Activated CD8-positive, alpha-beta T cell treated with anti-CD3 and anti-CD28 coated beads, Interleukin-2, amount 10 ng/mL, durations not matched to agents 7 days and 5 days (primary cell): ENCODE data around the gene GARNL3. TPM values are rescaled to one million over a fixed set of nuclear protein-coding genes. Genes with fewer than 3 reads are reported as not detected.
A peak's percentile ranks its signal among the peaks of the same experiment; 100 is the strongest.

Experiments
- ATAC-seq: fragments of 150-1000 bp; cut with Tn5 transposase; one replicate; pipeline ENCODE4 v1.10.0; 2021; ENCODE audit warnings: moderate library complexity
- CTCF ChIA-PET: fragments of 350-600 bp; sonication (Branson Sonifier 250); formaldehyde crosslinking; loops from one replicate; lab custom pipeline; 2021; ENCODE audit warnings: antibody characterized with exemption; lab: Charles Lee
- POLR2A ChIA-PET: fragments of 350-600 bp; sonication (Branson Sonifier 250); formaldehyde crosslinking; loops from one replicate; lab custom pipeline; 2021; ENCODE audit warnings: antibody characterized with exemption; lab: Charles Lee
- DNase-seq: peaks from one replicate; pipeline ENCODE4 v3.0.0-alpha.2; 2020
- H3K27ac Mint-ChIP-seq: one replicate; pipeline ENCODE4 v1.8.0; 2021; ENCODE audit warnings: mild to moderate bottlenecking, mixed read lengths
- H3K27me3 Mint-ChIP-seq: one replicate; pipeline ENCODE4 v1.8.0; 2021; ENCODE audit warnings: low read depth, mixed read lengths
- H3K36me3 Mint-ChIP-seq: one replicate; pipeline ENCODE4 v1.8.0; 2021; ENCODE audit warnings: low read depth, mixed read lengths
- H3K4me1 Mint-ChIP-seq: one replicate; pipeline ENCODE4 v1.8.0; 2021; ENCODE audit warnings: low read depth, mixed read lengths
- H3K4me3 Mint-ChIP-seq: one replicate; pipeline ENCODE4 v1.8.0; 2021; ENCODE audit warnings: mild to moderate bottlenecking, mixed read lengths
- H3K9me3 Mint-ChIP-seq: one replicate; pipeline ENCODE4 v1.8.0; 2022; ENCODE audit warnings: mixed read lengths; ENCODE audit not compliant: insufficient read depth
- total RNA-seq, 2 experiments: library from RNA; stranded (reverse); gene quantifications; one replicate each; pipeline ENCODE4 v1.2.3, GENCODE V29; 2021

The GARNL3 gene
- total RNA-seq, 2 experiments from 2014 or later, result 1.3 to 1.9 TPM

DNA sequence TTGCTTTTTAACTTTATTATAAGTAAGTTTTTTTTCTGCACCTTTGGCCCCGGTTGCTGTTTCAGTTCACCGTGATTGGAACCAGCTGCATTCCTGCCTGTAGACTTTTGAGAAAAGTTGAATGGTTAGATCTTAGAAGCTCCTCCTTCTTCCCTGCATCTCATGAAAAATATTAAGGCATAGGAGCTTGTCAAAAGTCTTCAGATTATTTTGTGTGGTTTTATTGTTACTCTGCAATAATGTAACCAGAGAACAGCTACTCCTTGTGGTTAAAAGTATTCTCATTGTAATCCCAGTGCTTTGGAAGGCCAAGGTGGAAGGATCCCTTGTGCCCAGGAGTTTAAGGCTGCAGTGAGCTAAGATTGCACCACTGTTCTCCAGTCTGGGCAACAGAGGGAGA is 129.1 kb downstream of the GARNL3 start:
- Mint-ChIP-seq H3K36me3 (no peaks in the 10 kb centered on the region), H3K4me3 (no peak overlapping the region), H3K27me3 (peaks cover 54% of the 10 kb centered on the region), H3K27ac (no peak overlapping the region), H3K4me1 (peaks cover 34% of the 10 kb centered on the region), H3K9me3 (no peaks in the 10 kb centered on the region)
- DNase-seq, result no peak
- ChIA-PET CTCF (no interaction called here), POLR2A (no interaction called here)
- no peak for ATAC-seq

DNA sequence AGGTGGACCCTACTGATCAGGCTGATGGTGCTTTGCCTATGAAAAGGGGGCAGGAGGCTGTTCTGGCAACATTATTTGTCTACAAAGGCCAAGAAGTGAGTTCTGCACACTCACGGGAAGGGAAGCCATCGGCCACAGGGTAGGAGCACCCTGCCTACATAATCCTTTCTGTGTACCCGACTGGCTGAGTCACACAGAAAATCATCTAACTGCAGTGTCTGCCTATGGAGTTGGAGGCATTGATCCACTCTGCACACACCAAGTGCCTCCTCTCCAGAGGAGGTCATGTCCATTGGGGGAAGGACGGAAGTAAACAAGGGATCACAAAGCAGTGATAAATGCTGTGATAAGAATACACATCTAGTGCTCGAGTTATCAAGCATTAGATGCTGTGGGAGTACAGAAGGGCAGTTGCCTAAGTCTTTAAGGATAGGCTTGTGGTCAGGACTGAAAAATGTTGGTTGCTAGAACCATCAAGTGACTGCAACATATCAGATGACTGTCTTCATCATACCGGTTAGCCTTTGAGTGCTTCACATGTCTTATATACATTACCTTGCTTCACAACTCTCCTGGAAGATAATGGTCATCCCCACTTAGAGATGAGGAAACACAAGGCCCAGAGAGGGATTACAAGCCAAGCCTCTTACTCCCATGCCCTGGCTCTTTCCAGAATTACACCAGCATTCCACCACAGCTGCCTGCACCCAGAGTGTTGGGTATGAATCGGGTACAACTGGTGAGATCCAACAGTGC is 131.1 kb downstream of the GARNL3 start:
- ATAC-seq, result no peak
- peaks cover 57% of the 10 kb centered on the region for H3K27me3 Mint-ChIP-seq
- no peak for DNase-seq
- ChIA-PET POLR2A (interaction anchor here (1.4 kb wide), 1 partner anchor 56 kb away, joined by 6 read pairs; the partner anchor contains the start of genes LRSAM1 and RPL12), CTCF (interaction anchor here (1.3 to 3.4 kb wide), 4 partner anchors 8 to 183 kb away, joined by 3 to 15 read pairs (median 8); no protein-coding TSS in a partner anchor)
- H3K9me3 Mint-ChIP-seq, result no peaks in the 10 kb centered on the region
- H3K36me3 Mint-ChIP-seq, result no peaks in the 10 kb centered on the region
- H3K27ac Mint-ChIP-seq, result no peak overlapping the region
- peak overlapping the region; percentile 61 for H3K4me3 Mint-ChIP-seq
- H3K4me1 Mint-ChIP-seq, result peaks cover 18% of the 10 kb centered on the region

DNA sequence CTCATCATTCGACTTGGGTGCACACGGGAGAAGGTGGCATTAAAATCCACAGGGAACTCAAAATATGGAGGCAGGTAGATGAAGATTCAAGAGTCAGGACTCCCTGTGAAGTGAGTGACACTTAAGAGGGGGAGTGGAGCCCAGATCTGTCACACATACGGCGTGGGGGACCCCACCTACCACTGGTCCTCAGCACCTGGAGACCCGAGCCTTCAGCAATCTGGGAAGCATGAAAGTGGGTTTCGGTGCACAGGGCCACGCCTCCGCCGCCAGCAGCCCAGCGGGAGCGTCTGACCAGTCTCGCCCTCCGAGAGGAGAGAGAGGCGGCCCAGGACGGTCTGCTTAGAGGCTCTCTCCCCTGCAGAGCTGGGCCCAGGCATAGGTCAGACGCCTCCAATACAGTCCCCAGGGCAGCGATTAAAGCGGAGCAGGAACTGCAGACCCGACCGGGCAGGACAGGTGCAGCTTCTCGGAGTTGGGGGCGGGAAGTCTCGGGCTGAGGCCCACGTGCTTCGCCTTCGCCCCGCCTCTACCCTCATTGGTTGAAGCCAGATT is 131.8 kb downstream of the GARNL3 start:
- Mint-ChIP-seq H3K9me3 (no peaks in the 10 kb centered on the region), H3K36me3 (no peaks in the 10 kb centered on the region), H3K27me3 (peaks cover 57% of the 10 kb centered on the region), H3K4me3 (peak overlapping the region; percentile 61), H3K4me1 (peaks cover 18% of the 10 kb centered on the region), H3K27ac (no peak overlapping the region)
- ChIA-PET POLR2A (interaction anchor here (1.2 to 1.4 kb wide), 2 partner anchors 8 to 55 kb away, joined by 5 to 6 read pairs; partner anchors contain the start of genes LRSAM1 and RPL12), CTCF (interaction anchor here (0.6 to 3.4 kb wide), 22 partner anchors 8 to 677 kb away, joined by 3 to 15 read pairs (median 4); partner anchors contain the start of gene ZNF79)
- ATAC-seq (no peak), DNase-seq (no peak)

DNA sequence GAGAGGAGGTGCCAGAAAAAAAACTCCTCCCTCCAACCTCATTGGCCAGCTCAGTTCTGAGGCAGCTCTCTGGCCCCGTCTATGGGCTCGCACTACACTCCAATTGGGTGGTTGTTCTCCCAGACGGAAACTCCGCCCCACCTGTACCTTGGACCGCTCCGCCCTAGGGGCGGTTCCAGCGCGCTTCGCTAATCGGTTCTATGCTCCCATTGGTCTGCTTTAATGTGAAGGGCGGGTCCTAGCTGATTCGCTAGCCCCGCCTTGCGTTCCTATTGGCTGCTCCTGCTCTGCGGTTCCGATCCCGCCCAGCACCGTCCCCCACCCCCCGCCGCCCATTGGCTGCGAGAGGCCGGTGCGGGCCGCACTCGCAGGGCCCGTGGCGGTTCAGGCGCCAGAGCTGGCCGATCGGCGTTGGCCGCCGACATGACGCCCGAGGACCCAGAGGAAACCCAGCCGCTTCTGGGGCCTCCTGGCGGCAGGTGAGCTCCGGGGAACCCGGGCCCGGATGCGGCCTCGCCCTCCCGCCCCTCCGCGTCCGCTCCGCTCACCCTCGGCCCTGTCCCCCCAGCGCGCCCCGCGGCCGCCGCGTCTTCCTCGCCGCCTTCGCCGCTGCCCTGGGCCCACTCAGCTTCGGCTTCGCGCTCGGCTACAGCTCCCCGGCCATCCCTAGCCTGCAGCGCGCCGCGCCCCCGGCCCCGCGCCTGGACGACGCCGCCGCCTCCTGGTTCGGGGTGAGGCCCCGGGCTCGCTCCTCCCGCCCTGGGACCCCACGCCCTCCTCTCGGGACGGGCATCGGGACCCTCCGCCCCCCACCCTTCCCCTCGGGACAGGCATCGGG is 132.5 kb downstream of the GARNL3 start, which contains the start of gene SLC2A8:
TSS of gene SLC2A8 (plus strand) at position 362 of the 838 bp plus-strand sequence. CDS start at position 424, 62 bp downstream.
- ChIA-PET CTCF (interaction anchor here (0.6 to 3.4 kb wide), 23 partner anchors 9 to 676 kb away, joined by 3 to 15 read pairs (median 4); partner anchors contain the start of gene ZNF79), POLR2A (interaction anchor here (1.2 to 1.4 kb wide), 2 partner anchors 9 to 54 kb away, joined by 5 to 6 read pairs; partner anchors contain the start of genes LRSAM1 and RPL12)
- Mint-ChIP-seq H3K4me3 (peak within 1 kb of the TSS; percentile 69), H3K9me3 (no peaks in the 10 kb centered on the region), H3K4me1 (peaks cover 18% of the 10 kb centered on the region), H3K27me3 (peaks cover 51% of the 10 kb centered on the region), H3K36me3 (no peaks in the 10 kb centered on the region), H3K27ac (peak within 1 kb of the TSS; percentile 53)
- DNase-seq (peak; percentile 98), ATAC-seq (peak; percentile 96)

DNA sequence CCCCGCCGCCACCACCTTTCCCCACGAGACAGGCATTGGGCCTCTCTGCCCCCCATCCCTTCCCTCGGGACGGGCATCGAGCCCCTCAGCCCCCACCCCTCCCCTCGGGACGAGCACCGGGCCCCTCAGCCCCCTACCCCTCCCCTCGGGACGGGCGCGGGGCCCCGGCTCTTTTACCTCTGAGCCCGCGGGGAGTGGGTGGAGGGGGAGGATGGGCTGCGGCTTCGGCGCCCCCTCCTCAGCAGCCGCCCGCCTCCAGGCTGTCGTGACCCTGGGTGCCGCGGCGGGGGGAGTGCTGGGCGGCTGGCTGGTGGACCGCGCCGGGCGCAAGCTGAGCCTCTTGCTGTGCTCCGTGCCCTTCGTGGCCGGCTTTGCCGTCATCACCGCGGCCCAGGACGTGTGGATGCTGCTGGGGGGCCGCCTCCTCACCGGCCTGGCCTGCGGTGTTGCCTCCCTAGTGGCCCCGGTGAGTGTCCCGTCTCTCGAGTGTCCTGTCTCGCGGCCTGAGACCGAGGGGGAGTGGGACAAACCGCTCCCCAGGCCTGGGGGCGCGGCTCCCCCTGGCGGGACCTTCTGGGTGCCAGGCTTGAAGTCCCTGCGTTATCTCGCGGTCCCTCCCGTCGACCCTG is 133.2 kb downstream of the GARNL3 start:
- ChIA-PET POLR2A (interaction anchor here (0.9 to 1.2 kb wide), 2 partner anchors 10 to 53 kb away, joined by 3 to 5 read pairs; partner anchors contain the start of genes LRSAM1 and RPL12), CTCF (interaction anchor here (0.8 to 3.4 kb wide), 10 partner anchors 10 to 183 kb away, joined by 3 to 15 read pairs (median 4); no protein-coding TSS in a partner anchor)
- Mint-ChIP-seq H3K27me3 (peaks cover 43% of the 10 kb centered on the region), H3K4me1 (peaks cover 18% of the 10 kb centered on the region), H3K36me3 (no peaks in the 10 kb centered on the region), H3K4me3 (peak overlapping the region; percentile 69), H3K9me3 (no peaks in the 10 kb centered on the region), H3K27ac (peak overlapping the region; percentile 53)
- no peak for ATAC-seq
- DNase-seq, result peak; percentile 46

DNA sequence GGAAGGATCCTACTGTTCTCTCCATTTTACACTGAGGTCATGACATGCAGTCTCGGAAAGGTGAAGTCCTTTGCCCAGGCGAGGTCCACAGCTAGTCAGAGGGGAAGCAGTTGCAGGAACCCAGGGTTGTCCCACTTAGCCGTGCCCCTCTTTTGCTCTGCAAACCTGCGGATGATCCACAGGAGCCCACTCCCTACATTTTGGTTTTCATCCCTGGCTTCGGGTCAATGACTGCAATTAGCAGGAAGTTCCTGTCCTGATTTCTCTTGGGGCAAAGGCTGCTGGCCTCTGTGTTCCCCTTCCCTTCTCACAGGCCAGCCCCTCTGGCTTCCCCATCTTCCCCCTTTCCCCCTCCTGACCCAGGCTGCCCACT is 133.7 kb downstream of the GARNL3 start:
- CTCF ChIA-PET, result interaction anchor here (1.0 to 3.4 kb wide), 2 partner anchors 10 to 125 kb away, joined by 3 to 15 read pairs; no protein-coding TSS in a partner anchor
- Mint-ChIP-seq H3K4me3 (peak overlapping the region; percentile 69), H3K27ac (peak overlapping the region; percentile 53), H3K4me1 (peaks cover 18% of the 10 kb centered on the region), H3K36me3 (no peaks in the 10 kb centered on the region), H3K9me3 (no peaks in the 10 kb centered on the region), H3K27me3 (peaks cover 38% of the 10 kb centered on the region)
- ATAC-seq (no peak), DNase-seq (no peak)
- POLR2A ChIA-PET, result interaction anchor here (0.9 kb wide), 1 partner anchor 53 kb away, joined by 3 read pairs; the partner anchor contains the start of genes LRSAM1 and RPL12

DNA sequence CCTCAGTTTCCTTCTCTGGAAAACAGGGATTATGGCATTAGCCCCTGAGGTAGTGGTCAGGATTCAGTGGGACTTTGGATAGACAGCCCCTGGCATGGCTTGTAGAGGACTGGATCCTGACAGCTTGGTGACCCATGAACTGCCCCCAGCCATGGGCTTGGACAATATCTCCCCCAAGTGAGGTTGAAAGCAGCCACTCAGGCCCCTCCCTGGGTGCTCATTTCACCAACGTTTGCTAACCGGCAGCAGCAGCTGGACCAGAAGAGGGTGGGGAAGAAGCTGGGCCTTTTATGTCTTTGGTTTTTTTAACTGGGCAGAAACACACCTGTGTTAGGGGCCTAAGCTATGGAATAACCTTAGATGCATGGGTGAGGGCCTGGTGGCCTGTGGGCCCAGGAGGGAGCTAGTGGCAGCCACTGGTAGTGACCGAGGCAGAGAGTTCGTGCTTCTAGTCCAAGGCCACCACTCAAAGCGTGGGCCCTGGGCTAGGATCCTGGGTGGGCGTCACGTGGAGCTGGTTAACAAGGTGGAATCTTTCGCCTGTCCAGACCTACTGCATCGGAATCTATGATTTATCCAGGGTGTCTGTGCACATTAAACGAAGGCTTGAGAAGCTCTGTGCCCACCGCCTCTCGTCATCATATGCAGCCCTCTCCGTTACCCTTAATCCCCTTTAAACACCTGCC is 134.3 kb downstream of the GARNL3 start:
- DNase-seq, result no peak
- Mint-ChIP-seq H3K9me3 (no peaks in the 10 kb centered on the region), H3K27ac (peak overlapping the region; percentile 53), H3K27me3 (peaks cover 34% of the 10 kb centered on the region), H3K4me1 (peaks cover 18% of the 10 kb centered on the region), H3K36me3 (no peaks in the 10 kb centered on the region), H3K4me3 (peak overlapping the region; percentile 69)
- POLR2A ChIA-PET, result interaction anchor here (0.6 to 0.9 kb wide), 4 partner anchors 11 to 53 kb away, joined by 3 to 4 read pairs (median 4); partner anchors contain the start of genes LRSAM1 and RPL12
- CTCF ChIA-PET, result interaction anchor here (0.8 to 3.4 kb wide), 4 partner anchors 11 to 185 kb away, joined by 3 to 15 read pairs (median 4); no protein-coding TSS in a partner anchor
- ATAC-seq, result no peak

DNA sequence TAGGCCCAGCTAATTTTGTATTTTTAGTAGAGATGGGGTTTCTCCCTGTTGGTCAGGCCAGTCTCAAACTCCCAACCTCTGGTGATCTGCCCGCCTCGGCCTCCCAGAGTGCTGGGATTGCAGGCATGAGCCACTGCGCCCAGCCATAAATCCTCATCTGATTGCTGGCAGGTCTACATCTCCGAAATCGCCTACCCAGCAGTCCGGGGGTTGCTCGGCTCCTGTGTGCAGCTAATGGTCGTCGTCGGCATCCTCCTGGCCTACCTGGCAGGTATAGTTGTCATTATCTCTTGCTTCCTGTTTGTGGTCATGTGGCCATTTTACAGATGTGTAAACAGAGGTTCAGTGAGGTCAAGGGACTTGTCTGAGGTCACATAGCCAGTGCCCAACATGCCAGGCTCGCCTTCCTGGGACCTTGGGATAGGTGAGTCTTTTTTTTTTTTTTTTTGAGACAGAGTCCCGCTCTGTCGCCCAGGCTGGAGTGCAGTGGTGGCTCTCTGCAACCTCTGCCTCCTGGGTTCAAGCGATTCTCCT is 135.2 kb downstream of the GARNL3 start:
- no peaks in the 10 kb centered on the region for H3K9me3 Mint-ChIP-seq
- no peak overlapping the region for H3K4me3 Mint-ChIP-seq
- DNase-seq (no peak), ATAC-seq (no peak)
- H3K27ac Mint-ChIP-seq, result no peak overlapping the region
- H3K36me3 Mint-ChIP-seq, result no peaks in the 10 kb centered on the region
- peaks cover 18% of the 10 kb centered on the region for H3K4me1 Mint-ChIP-seq
- H3K27me3 Mint-ChIP-seq, result peaks cover 29% of the 10 kb centered on the region
- ChIA-PET POLR2A (interaction anchor here (0.6 to 0.8 kb wide), 2 partner anchors 29 to 54 kb away, joined by 3 to 4 read pairs; no protein-coding TSS in a partner anchor), CTCF (interaction anchor here (1.5 kb wide), 1 partner anchor 186 kb away, joined by 5 read pairs; no protein-coding TSS in a partner anchor)

DNA sequence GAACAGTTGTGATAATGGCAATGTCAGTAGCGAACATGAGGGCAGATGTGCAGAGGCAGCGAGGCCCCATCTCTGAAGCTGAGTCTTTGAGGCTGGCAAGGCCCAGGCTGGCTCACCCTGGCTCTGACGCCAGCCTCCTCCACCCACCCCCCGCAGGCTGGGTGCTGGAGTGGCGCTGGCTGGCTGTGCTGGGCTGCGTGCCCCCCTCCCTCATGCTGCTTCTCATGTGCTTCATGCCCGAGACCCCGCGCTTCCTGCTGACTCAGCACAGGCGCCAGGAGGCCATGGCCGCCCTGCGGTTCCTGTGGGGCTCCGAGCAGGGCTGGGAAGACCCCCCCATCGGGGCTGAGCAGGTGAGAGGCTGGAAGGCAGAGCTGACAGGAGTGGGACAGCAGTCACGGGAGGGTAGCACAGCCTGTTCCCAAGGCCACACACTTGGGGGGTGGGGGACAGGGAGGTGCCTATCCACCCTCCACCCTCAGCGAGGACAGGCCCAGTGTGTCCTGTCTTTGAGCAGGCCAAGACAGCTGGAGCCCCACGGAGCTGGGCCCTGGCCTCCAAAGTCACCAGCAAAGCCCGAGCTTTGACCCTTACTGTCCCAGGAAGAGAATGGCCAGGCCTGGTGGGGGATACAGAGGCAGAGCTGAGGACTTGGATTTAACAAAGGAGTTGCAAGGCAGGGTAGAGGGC is 138.0 kb downstream of the GARNL3 start:
- no peak overlapping the region for H3K4me3 Mint-ChIP-seq
- DNase-seq, result no peak
- H3K9me3 Mint-ChIP-seq, result no peaks in the 10 kb centered on the region
- no peaks in the 10 kb centered on the region for H3K36me3 Mint-ChIP-seq
- H3K4me1 Mint-ChIP-seq, result peaks cover 6% of the 10 kb centered on the region
- H3K27me3 Mint-ChIP-seq, result peaks cover 13% of the 10 kb centered on the region
- ATAC-seq, result no peak
- ChIA-PET CTCF (interaction anchor here (0.7 kb wide), 1 partner anchor 21 kb away, joined by 3 read pairs; the partner anchor contains the start of gene ZNF79), POLR2A (interaction anchor here (1.0 kb wide), 1 partner anchor 49 kb away, joined by 5 read pairs; the partner anchor contains the start of genes LRSAM1 and RPL12)
- no peak overlapping the region for H3K27ac Mint-ChIP-seq
